Progenitor cell of endocrine pancreas (in vitro differentiated cells): ENCODE measurements around the gene LRRC56. TPM values are rescaled to one million over a fixed set of nuclear protein-coding genes. Genes with fewer than 3 reads are reported as not detected.
A peak's percentile ranks its signal among the peaks of the same experiment; 100 is the strongest.

Experiments
- DNase-seq: peaks from one replicate; pipeline ENCODE4 v3.0.0; 2021; ENCODE audit warnings: low spot score; ENCODE audit not compliant: unreplicated experiment
- H3K27ac Mint-ChIP-seq: 2 replicates; pipeline ENCODE4 v1.8.0; 2021; ENCODE audit warnings: mild to moderate bottlenecking, moderate library complexity, mixed read lengths
- H3K27me3 Mint-ChIP-seq: 2 replicates; pipeline ENCODE4 v1.8.0; 2021; ENCODE audit warnings: mixed read lengths
- H3K36me3 Mint-ChIP-seq: 2 replicates; pipeline ENCODE4 v1.8.0; 2022; ENCODE audit warnings: mixed read lengths; ENCODE audit not compliant: insufficient read depth
- H3K4me1 Mint-ChIP-seq: 2 replicates; pipeline ENCODE4 v1.8.0; 2021; ENCODE audit warnings: low read depth, mixed read lengths
- H3K4me3 Mint-ChIP-seq: 2 replicates; pipeline ENCODE4 v1.8.0; 2021; ENCODE audit warnings: low read depth, mild to moderate bottlenecking, moderate library complexity, mixed read lengths
- H3K9me3 Mint-ChIP-seq: 2 replicates; pipeline ENCODE4 v1.8.0; 2021; ENCODE audit warnings: low read depth, mixed read lengths
- total RNA-seq: library from RNA; stranded (reverse); gene quantifications from 2 replicates; pipeline ENCODE4 v1.2.1, GENCODE V29; 2021
- TF ChIP-seq, protein P1 (sequence below): fragments of 200-600 bp; sonication (generic); IDR thresholded peaks from one replicate; pipeline ENCODE4 v1.5.0; 2021; ENCODE audit warnings: antibody characterized with exemption, mild to moderate bottlenecking; ENCODE audit not compliant: unreplicated experiment

The LRRC56 gene
- total RNA-seq, 1 donor from 2014 or later = 5.4 TPM

- Mint-ChIP-seq H3K4me3 (no peak overlapping the region), H3K4me1 (peaks cover 1% of the 10 kb centered on the region), H3K9me3 (peaks cover 12% of the 10 kb centered on the region), H3K27me3 (no peaks in the 10 kb centered on the region), H3K27ac (no peak overlapping the region), H3K36me3 (peaks cover 25% of the 10 kb centered on the region)
- TF ChIP-seq, protein P1, sequence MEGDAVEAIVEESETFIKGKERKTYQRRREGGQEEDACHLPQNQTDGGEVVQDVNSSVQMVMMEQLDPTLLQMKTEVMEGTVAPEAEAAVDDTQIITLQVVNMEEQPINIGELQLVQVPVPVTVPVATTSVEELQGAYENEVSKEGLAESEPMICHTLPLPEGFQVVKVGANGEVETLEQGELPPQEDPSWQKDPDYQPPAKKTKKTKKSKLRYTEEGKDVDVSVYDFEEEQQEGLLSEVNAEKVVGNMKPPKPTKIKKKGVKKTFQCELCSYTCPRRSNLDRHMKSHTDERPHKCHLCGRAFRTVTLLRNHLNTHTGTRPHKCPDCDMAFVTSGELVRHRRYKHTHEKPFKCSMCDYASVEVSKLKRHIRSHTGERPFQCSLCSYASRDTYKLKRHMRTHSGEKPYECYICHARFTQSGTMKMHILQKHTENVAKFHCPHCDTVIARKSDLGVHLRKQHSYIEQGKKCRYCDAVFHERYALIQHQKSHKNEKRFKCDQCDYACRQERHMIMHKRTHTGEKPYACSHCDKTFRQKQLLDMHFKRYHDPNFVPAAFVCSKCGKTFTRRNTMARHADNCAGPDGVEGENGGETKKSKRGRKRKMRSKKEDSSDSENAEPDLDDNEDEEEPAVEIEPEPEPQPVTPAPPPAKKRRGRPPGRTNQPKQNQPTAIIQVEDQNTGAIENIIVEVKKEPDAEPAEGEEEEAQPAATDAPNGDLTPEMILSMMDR = peak; percentile 76
- DNase-seq = no peak
Measured at GRCh38 chr11:518463-519202, 18.7 kb upstream of the LRRC56 start.

DNA sequence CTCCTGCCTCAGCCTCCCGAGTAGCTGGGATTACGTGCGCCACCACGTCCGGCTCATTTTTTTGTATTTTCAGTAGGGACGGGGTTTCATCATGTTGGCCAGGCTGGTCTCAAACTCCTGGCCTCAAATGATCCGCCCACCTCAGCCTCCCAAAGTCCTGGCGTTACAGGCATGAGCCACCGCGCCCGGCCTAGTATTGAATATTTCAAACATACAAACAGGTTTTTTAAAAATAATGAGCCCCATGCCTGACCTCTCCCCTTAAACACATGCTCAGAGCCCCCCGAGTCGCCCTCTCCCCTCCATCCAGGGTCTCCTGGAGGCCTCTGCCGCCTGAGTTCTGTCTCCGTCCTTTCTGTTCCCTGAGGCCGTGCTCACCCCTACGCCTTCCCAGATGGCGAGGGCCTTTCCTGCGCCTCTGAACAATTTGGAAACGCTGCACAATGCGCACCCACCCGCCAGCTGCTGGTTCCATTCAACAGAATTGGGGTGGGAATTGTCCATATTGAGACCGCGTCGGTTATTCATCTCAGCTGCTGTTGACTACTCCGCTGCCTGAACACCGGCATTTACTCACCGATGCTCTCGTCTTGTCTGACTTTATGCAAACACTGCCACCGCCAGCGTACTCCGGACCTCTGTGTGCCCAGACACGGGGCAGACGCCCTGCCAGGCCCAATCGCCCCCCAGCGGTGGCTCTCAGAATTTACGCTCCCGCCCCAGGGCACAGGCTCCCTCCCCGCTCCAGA is 16.7 kb upstream of the LRRC56 start:
- peaks cover 1% of the 10 kb centered on the region for H3K4me1 Mint-ChIP-seq
- no peak overlapping the region for H3K27ac Mint-ChIP-seq
- TF ChIP-seq, protein P1 = no peak
- DNase-seq = no peak
- no peaks in the 10 kb centered on the region for H3K27me3 Mint-ChIP-seq
- peaks cover 15% of the 10 kb centered on the region for H3K9me3 Mint-ChIP-seq
- peaks cover 21% of the 10 kb centered on the region for H3K36me3 Mint-ChIP-seq
- no peak overlapping the region for H3K4me3 Mint-ChIP-seq

- TF ChIP-seq, protein P1 = no peak
- H3K4me1 Mint-ChIP-seq = peaks cover 1% of the 10 kb centered on the region
- peaks cover 16% of the 10 kb centered on the region for H3K36me3 Mint-ChIP-seq
- H3K9me3 Mint-ChIP-seq = peaks cover 12% of the 10 kb centered on the region
- no peak for DNase-seq
- no peaks in the 10 kb centered on the region for H3K27me3 Mint-ChIP-seq
- H3K27ac Mint-ChIP-seq = no peak overlapping the region
- H3K4me3 Mint-ChIP-seq = no peak overlapping the region
Measured at GRCh38 chr11:521177-521688, 16.1 kb upstream of the LRRC56 start.

GRCh38 chr11:526192-526591 is 11.1 kb upstream of the LRRC56 start:
- TF ChIP-seq, protein P1 = no peak
- H3K36me3 Mint-ChIP-seq = no peaks in the 10 kb centered on the region
- H3K4me3 Mint-ChIP-seq = no peak overlapping the region
- H3K9me3 Mint-ChIP-seq = peaks cover 3% of the 10 kb centered on the region
- no peak overlapping the region for H3K27ac Mint-ChIP-seq
- H3K4me1 Mint-ChIP-seq = no peaks in the 10 kb centered on the region
- DNase-seq = no peak
- H3K27me3 Mint-ChIP-seq = no peaks in the 10 kb centered on the region

- TF ChIP-seq, protein P1 = no peak
- Mint-ChIP-seq H3K9me3 (peaks cover 3% of the 10 kb centered on the region), H3K27me3 (no peaks in the 10 kb centered on the region), H3K4me3 (no peak overlapping the region), H3K27ac (no peak overlapping the region), H3K36me3 (peaks cover 1% of the 10 kb centered on the region), H3K4me1 (no peaks in the 10 kb centered on the region)
- no peak for DNase-seq
Measured at GRCh38 chr11:528166-528814, 9.0 kb upstream of the LRRC56 start.
